DMS79 treated with DMSO at 0.1 percent for 48 hours (cell line): ENCODE results near the gene TDP1.
"Not testable (repeated sequence)": the region's sequence is repeated elsewhere in the genome, so short reads cannot be mapped to it uniquely, and the experiment has no call there.

Experiments used
- DNase-seq: peaks from one replicate; lab custom pipeline; 2025; lab: John Stamatoyannopoulos, UW

Gene TDP1

DNA sequence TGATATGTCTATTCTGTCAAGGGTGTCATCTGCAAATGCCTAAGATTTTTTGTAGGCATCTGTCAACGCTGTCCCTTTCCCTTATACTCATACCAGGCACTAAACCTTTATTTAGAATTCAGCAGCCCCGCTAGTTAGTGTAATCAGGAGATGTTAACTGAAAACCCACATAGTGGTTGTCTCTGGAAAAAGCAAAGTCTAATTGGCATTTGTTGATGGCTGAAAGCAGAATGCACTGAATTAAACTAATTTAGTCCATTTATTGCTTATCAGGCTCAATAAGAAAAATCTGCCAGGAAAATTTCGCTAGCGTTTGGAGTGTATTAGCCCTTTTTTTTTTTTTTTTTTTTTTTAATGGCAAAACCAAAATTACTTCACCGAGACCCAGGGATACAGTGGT lies 34.5 kb downstream of the TDP1 start:
- DNase-seq: no peak

DNA sequence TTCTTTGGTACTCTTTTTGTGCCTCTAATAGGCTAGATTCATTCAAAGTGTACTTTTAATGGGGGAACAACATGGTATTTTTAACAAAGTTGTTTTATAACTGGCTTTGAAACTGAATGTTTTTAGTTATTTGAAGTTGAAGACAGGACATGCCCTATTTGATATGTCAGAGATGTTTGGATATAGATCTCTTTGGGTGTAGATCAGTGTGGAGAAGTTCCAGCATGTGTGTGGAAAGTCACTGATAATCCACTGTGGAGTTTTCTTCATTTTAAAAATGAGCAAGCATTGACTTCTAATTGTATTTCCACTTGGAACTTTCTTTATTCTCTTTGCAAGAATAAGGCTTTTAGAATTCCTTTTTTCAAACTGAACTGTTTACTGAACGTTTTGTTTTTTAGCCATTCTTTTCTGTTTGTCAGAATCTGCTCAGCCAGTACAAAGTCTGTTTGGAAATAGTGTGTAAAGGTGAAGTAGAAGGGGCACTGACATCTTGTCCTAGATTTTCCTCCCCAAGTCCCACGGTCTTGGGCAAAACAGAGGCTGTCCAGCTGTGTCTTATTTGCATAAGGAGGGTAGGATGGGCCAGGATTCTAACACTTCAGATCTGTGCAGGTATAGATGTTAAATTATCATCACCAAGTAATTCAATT lies 35.0 kb downstream of the TDP1 start:
- no peak for DNase-seq

- no peak for DNase-seq
Observed at GRCh38 chr14:89992273-89992672, 36.5 kb downstream of the TDP1 start.

GRCh38 chr14:89996963-89997362 lies 41.2 kb downstream of the TDP1 start:
- DNase-seq: no peak

- DNase-seq: no peak
Observed at GRCh38 chr14:90000935-90001334, 45.2 kb downstream of the TDP1 start.

- no peak for DNase-seq
Observed at GRCh38 chr14:90003526-90004307, 48.0 kb downstream of the TDP1 start.

GRCh38 chr14:90005441-90005840 lies 49.7 kb downstream of the TDP1 start:
- no peak for DNase-seq

DNA sequence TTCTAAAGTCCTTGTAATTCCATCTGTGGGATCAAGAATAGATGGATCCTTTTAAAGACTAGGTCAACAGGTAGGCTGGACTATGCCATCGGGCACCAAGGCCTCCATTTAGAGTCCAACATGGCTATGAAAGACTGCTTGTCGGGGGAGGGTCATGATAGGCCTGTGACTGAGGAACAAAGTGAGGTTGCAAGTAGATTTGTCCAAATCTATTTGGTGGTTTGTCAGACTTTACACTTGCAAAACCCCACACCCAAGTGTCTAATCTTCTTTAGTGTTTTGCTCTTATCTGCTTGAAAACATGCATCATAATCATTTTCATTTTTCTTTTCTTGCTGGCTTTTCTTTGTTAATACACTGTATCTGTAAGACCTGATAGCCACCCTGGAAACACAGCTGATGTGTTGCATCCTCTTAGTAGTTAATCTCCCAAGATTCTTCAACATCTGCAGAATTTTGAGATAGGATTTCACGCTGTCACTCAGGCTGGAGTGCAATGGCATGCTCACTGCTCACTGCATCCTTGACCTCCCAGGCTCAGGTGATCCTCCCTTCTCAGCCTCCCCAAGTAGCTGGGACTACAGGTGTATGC lies 50.3 kb downstream of the TDP1 start:
- no peak for DNase-seq

DNA sequence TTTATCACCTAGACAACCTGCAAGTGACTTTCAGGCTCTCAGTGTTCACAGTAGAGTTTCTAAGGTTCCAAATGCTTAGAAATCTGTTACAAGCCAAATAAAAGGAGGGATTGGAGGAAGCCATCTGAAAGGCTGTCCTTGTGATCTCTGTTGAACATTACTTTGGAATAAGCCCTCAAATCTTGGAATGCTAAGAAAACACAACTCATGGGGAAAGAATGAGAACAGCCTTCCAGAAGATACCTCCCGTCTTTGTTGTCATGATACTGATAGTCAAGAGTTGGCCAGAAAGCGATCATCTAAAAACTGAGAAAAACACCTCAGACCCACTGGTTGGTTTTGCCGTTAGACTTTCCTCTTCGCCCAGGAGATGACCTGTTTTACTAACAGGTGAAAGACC lies 61.6 kb downstream of the TDP1 start:
- no peak for DNase-seq

DNA sequence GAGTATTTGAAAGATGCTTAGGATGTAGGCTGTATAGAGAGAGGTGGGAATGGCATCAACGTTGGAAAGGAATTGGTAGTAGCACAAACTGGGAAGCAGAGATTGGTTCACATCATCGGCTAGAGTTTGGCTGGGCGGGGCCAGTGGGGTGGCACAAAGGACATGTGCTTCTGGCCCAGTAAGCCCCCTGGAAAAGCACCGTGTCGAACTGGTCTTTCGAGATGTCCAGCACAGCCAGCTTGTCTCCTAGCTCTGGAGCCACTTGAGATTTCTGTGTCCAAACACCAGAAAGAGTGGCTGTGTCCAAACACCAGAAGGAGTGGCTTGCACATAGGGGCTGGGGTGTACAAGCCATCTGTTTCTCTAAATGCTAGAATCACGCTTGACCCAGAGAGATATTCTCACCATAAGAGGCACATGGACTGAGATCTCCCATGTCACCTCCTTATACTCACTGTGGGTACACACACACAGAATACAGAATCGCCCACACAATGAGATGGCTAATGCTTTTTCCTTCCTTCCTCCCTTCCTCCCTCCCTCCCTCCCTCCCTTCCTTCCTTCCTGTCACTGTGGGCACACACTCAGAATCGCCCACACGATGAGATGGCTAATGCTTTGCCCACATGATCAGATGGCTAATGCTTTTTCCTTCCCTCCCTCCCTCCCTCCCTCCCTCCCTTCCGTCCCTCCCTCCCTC lies 64.2 kb downstream of the TDP1 start:
- no peak for DNase-seq

DNA sequence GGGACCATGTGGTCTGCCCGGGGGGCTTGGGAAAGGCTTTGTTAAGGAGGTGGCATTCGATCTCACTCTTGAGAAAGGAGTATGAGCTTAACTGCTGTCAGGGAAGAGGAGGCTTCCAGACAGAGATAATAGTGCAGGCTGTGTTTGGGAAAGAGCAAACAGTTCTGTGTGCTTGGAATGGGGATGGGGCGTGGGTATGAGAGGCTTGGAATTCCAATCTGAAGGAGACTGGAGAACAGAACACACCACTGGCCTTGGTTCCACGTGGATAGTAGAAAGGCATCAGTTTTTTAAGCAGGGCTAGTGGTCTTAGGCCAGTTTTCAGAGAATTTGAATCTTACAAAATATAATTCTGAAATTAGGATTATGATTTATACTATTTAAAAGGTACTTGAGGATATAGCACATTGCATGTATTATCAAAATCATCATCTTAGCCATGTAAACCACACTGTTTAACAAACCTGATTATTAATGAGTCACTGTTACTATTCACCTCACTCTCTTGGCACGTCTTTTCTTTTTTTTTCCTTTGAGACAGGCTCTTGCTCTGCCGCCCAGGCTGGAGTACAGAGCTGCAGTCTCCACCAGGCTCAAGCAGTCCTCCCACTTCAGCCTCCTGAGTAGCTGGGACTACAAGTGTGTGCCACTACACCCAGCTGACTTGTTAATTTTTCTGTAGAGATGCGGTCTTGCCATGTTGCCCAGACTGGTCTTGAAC lies 67.6 kb downstream of the TDP1 start:
- no peak for DNase-seq

- DNase-seq: no peak
Observed at GRCh38 chr14:90024910-90025309, 69.2 kb downstream of the TDP1 start.

DNA sequence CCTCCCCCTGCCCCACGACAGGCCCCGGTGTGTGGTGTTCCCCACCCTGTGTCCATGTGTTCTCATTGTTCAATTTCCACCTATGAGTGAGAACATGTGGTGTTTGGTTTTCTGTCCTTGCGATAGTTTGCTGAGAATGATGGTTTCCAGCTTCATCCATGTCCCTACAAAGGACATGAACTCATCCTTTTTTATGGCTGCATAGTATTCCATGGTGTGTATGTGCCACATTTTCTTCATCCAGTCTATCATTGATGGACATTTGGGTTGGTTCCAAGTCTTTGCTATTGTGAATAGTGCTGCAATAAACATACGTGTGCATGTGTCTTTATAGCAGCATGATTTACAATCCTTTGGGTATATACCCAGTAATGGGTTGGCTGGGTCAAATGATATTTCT lies 70.9 kb downstream of the TDP1 start:
- not testable (repeated sequence) for DNase-seq

DNA sequence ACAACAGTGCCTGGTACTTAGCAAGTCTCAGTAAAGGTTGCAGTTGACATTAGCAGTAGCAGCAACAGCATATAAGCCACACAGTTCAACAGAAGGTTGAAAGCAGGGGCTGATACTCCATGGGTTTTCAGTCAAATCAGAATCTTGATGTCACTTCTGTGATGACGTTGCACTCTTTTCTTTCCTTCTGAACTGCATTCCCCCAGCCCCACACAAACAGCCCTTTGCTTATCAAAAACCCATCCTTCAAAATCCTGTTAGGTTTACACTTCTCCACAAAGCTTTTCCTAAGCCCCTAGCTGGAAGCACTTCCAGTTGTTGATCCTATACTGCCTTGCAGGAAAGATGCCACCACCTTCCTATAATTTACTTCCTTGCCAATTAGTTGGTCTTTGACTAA lies 72.1 kb downstream of the TDP1 start:
- no peak for DNase-seq

DNA sequence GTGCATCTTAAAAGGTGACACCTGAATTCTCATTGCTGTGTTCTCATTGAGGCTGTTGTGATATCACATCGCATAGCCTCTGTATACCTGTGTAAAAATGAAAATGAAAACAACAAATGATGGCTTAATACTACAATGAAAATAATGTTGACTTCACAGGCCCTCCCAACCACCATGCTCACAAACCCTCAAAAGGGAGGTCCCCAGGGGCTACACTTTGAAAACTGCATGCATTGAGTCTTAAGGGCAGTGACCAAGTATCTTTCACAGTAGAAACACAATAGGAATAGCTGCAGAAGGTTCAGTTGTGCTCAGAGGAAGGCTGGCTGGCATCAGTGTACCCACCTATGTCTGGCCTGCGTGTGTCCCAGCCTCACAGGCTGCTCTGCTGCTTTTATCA lies 78.4 kb downstream of the TDP1 start:
- DNase-seq: no peak

DNA sequence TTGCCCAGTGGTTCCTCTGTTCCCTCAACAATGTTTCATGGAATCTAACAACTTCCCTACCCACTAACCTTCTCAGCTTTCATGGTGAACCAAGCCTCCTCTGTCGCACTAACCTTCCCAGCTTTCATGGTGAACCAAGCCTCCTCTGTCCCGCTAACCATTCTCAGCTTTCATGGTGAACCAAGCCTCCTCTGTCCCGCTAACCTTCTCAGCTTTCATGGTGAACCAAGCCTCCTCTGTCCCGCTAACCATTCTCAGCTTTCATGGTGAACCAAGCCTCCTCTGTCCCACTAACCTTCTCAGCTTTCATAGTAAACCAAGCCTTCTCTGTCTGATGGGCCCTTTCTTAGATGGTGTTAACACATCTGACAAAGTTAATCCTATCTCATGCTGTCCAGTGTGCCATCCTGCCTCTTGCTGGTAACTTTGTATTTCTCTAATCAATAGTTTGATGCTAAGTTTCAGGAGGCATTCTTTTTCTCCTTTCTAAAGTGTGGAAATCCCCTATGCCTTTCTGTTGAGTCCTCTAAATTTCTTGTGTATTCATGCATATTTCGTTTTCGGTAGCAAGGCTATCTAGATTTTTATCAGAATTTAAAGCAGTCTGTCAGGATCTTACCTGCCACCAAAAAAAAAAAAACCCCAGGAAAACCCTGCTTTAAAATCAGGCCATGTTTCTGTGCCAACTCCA lies 79.3 kb downstream of the TDP1 start:
- no peak for DNase-seq

DNA sequence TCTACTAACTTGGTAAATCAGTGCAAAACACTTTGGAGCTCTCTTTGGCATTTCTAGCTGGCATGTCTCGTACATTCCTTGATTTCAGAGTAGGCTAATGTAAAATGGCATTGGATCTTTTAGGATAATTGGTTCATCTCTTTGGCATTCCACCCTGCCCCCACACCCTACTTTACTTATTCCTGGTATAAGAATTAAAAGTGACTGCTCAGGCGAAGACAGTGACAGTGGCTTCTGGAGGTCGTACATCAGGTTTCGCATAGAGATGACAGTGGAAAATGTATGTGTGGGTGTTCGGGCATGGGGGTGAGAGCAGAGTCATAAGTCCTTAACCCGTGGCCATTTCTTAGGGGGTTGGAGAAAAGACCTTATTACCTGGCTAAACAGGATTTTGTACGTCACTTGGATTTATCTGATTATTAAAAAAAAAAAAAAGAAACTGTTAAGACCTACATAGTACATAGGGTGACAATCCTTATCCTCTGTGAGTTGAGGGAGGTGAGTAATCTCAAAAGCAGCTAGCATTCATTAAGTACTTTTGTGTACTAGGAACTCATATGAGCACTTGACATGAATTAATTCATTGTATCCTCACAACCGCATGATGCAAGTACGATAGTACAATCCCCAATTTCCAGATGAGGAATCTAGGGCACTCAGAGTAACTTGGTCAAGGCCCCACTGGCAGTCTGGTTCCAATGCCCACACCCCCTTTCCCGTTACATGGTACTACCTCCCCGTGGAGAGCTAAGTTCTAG lies 83.7 kb downstream of the TDP1 start:
- no peak for DNase-seq

GRCh38 chr14:90040411-90040810 lies 84.7 kb downstream of the TDP1 start:
- no peak for DNase-seq

GRCh38 chr14:90042496-90043252 lies 86.9 kb downstream of the TDP1 start:
- no peak for DNase-seq

- no peak for DNase-seq
Observed at GRCh38 chr14:90045616-90046015, 89.9 kb downstream of the TDP1 start.
